Measurements from ENCODE around the gene TRIM67. TPM values are rescaled to one million over a fixed set of nuclear protein-coding genes. Genes with fewer than 3 reads are reported as not detected.

The TRIM67 gene
- polyA plus RNA-seq, 3 donors = 0.05 to 0.09 (median 0.08) TPM

GRCh38 chr1:231217056-231217455, 55.2 kb downstream of the TRIM67 start:
- DNase-seq (ENCODE audit: extremely low read depth in 1 of 11, low read depth in 9 of 11, low spot score in 4 of 11) = no peak

- no peak for DNase-seq (ENCODE audit: extremely low read depth in 1 of 11, low read depth in 9 of 11, low spot score in 4 of 11)
Measured at GRCh38 chr1:231218078-231218477, 56.2 kb downstream of the TRIM67 start.

- DNase-seq (ENCODE audit: extremely low read depth in 1 of 11, low read depth in 9 of 11, low spot score in 4 of 11) = no peak
Measured at GRCh38 chr1:231219422-231220401, 57.9 kb downstream of the TRIM67 start.

- no peak for DNase-seq (ENCODE audit: extremely low read depth in 1 of 11, low read depth in 9 of 11, low spot score in 4 of 11)
Measured at GRCh38 chr1:231220801-231221200, 58.9 kb downstream of the TRIM67 start.

DNA sequence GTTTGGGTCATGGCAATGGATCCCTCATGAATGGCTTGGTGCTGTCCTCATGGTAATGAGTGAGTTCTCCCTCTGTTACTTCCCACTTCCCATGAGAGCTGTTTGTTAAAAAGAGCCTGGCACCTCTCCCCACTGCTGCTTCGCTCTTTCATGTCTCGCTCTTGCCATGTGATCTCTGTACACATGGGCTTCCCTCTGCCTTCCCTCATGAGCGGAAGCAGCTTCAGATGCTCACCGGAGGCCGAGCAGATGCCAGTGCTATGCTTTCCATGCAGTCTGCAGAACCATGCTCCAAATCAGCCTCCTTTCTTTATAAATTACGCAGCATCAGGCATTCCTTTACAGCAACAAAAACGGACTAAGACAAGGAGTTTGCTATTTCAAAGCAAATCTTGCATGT, 64.3 kb downstream of the TRIM67 start:
- DNase-seq (ENCODE audit: extremely low read depth in 1 of 11, low read depth in 9 of 11, low spot score in 4 of 11) = no peak

GRCh38 chr1:231231511-231231910, 69.7 kb downstream of the TRIM67 start:
- DNase-seq (ENCODE audit: extremely low read depth in 1 of 11, low read depth in 9 of 11, low spot score in 4 of 11) = no peak

DNA sequence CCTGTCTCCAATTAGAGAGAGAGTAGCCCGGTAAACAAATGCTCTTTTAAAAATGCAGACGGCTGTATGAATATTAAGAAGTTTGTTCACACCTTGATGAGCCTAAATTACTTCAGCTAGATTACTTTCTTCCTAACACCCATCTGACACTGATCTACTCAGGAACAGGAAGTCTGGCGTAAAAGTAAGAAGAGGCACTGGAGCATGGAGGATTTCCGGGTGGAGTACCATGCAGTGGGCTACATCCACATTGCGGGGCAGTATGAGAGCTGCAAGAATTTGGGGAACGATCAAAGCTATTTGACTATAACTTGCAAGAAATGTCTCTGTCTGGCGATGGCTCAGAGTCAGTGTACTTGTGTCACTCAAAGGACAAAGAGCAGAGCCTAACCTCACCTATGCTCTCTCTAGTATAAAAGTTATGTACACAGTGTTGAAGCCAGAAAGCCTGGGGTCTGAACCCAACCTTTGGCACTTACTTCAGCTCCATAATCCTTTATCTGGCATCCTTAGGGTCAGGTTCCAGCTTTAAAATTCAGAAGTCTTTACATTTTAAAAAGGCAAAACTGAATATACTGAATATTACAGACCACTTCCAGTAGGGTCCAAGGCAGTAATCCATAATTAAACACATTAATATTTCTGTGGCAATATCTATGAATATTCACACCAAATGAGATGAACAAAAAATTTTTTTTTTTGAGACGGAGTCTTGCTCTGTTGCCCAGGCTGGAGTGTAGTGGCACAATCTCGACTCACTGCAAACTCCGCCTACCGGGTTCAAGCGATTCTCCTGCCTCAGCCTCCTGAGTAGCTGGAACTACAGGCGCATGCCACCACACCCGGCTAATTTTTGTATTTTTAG, 71.2 kb downstream of the TRIM67 start:
- no peak for DNase-seq (ENCODE audit: extremely low read depth in 1 of 11, low read depth in 9 of 11, low spot score in 4 of 11)

GRCh38 chr1:231233735-231234417, 72.0 kb downstream of the TRIM67 start:
- no peak for DNase-seq (ENCODE audit: extremely low read depth in 1 of 11, low read depth in 9 of 11, low spot score in 4 of 11)

- no peak for DNase-seq (ENCODE audit: extremely low read depth in 1 of 11, low read depth in 9 of 11, low spot score in 4 of 11)
Measured at GRCh38 chr1:231234506-231234905, 72.6 kb downstream of the TRIM67 start.

DNA sequence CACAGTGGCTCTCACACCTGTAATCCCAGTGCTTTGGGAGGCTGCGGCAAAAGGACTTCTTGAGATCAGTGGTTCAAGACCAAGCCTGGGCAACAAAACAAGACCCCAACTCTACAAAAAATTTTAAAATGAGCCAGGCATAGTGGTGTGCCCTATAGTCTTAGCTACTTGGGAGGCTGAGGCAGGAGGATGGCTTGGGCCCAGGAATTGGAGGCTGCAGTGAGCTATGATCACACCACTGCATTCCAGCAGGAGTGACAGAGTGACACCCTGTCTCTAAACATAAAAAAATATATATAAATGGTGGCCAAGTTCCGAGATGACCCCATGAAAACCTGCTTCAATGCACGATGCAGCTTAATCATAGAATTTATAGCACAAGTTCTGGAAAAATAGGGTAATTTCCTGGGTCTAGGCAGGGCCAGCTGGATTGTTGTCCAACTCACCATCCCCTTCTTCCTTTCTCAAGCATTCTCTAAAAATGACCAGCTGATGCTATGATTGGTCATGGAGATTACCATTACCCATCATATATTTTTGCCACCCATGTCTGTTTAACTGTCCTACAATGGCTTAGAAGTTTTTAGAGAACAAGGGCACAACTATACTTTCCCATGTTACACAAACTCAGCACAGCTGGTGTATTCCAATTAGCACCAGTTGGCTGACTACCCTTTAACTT, 73.8 kb downstream of the TRIM67 start:
- no peak for DNase-seq (ENCODE audit: extremely low read depth in 1 of 11, low read depth in 9 of 11, low spot score in 4 of 11)

GRCh38 chr1:231236208-231236591, 74.3 kb downstream of the TRIM67 start:
- DNase-seq (ENCODE audit: extremely low read depth in 1 of 11, low read depth in 9 of 11, low spot score in 4 of 11) = no peak

- DNase-seq (ENCODE audit: extremely low read depth in 1 of 11, low read depth in 9 of 11, low spot score in 4 of 11) = no peak
Measured at GRCh38 chr1:231236938-231237337, 75.1 kb downstream of the TRIM67 start.

GRCh38 chr1:231238298-231238697, 76.4 kb downstream of the TRIM67 start:
- DNase-seq (ENCODE audit: extremely low read depth in 1 of 11, low read depth in 9 of 11, low spot score in 4 of 11) = no peak

DNA sequence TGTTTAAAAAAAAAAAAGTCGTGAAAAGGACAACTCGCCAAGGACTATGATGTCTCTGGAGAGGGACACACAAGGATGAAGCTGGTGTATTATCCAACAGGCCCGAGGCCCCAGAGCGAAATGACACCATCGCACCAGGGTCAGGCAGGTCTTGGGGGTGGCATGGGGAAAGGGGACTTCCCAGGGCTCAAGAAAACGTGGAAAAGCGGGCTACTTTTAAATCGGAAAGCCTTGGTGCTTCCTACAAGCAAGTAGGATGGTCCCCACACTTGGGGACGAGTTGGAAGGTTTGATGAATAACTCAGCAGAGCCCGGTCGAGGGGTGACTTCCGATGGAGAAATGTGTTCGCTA, 78.6 kb downstream of the TRIM67 start:
- DNase-seq (ENCODE audit: extremely low read depth in 1 of 11, low read depth in 9 of 11, low spot score in 4 of 11) = peak in 1 of 11 donors; percentile 17

- peak; percentile 54 to 82 (median 78) for DNase-seq (ENCODE audit: extremely low read depth in 1 of 11, low read depth in 9 of 11, low spot score in 4 of 11)
Measured at GRCh38 chr1:231240883-231241735, 79.3 kb downstream of the TRIM67 start, which contains the start of gene GNPAT. Gene GNPAT (plus strand): TSS chr1:231241212. CDS start chr1:231241379, 167 bp downstream.

GRCh38 chr1:231241750-231242149, 79.9 kb downstream of the TRIM67 start:
- DNase-seq (ENCODE audit: extremely low read depth in 1 of 11, low read depth in 9 of 11, low spot score in 4 of 11) = peak in 2 of 11 donors; percentile 7 to 22

DNA sequence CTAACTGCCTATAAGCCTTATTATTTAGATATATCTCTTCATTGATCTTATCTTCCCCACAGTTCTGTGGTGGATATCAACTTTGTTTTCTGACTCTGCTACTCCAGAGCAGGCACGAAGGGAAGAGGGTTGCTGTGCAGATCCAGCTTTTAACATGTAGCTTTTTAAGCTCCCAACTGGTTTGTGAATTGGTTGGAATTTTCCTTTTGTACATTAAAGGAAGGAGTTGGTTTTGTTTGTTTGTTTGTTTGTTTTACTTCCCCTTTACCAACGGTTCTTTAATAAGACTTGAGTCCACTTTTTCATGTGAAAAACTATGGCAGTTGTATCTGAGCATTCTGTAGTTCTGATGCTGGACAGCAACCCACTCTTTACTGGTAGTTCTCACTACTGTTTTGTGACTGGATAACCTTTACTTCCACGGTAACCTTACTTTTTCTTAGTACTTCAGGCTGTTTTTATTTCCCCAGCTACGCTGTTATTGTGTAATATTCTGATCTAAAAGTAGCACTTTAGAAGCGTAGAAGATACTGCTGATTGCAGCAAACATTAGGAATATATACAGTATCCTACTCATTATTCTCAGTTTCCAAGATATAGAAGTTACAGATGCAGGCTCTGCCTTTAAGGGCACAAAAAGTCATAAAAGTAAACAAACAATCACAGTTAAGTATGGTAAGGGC, 80.8 kb downstream of the TRIM67 start:
- DNase-seq (ENCODE audit: extremely low read depth in 1 of 11, low read depth in 9 of 11, low spot score in 4 of 11) = no peak
